K562 (cell line): Measurements from ENCODE around the gene DDRGK1. TPM values are rescaled to one million over a fixed set of nuclear protein-coding genes. Genes with fewer than 3 reads are reported as not detected.
A peak's percentile ranks its signal among the peaks of the same experiment; 100 is the strongest.
"Not testable (repeated sequence)": the region's sequence is repeated elsewhere in the genome, so short reads cannot be mapped to it uniquely, and the experiment has no call there.

Source experiments
- ATAC-seq: fragments of 200-7000 bp; cut with Tn5 transposase; 3 replicates; pipeline ENCODE4 v1.9.1; 2020; ENCODE audit warnings: moderate library complexity
- BruUV-seq: library from RNA; stranded (reverse); fragments of 400-500 nt; replicated peaks from 2 replicates; lab custom pipeline; 2021; lab: Mats Ljungman, UMichigan
- CTCF ChIA-PET: fragments of 300-600 bp; formaldehyde crosslinking; extraction: SDS; loops from one replicate; lab custom pipeline; 2021; ENCODE audit warnings: low intra/inter-chr PET ratio; lab: Yijun Ruan, JAX
- POLR2A ChIA-PET: fragments of 300-600, 350-650 bp; sonication (Branson Sonifier 250); formaldehyde crosslinking; extraction: SDS; loops from one replicate; lab custom pipeline; 2021; ENCODE audit warnings: antibody characterized with exemption, inconsistent platforms; lab: Yijun Ruan, JAX
- DNase-seq, 4 experiments: peaks; one replicate each; pipeline versions ENCODE4 v3.0.0 to v3.0.0-alpha.2; 2011 to 2018; ENCODE audit warnings: low spot score in 3 of 4, mixed read lengths in 3 of 4; ENCODE audit errors: extremely low read depth in 1 of 4
- FAIRE-seq: peaks from 2 replicates; lab custom pipeline; 2011; peaks lifted over from hg19 to GRCh38; lab: Jason Lieb, UNC
- H2AFZ ChIP-seq: 2 replicates; pipeline ENCODE4 v1.6.0; 2011; ENCODE audit warnings: low read depth, low read length, control low read depth, inconsistent platforms
- H3K27ac ChIP-seq: fragments of 200-600 bp; 3 replicates; pipeline ENCODE4 v1.8.0; 2011; ENCODE audit warnings: low read depth, mild to moderate bottlenecking, control low read depth, inconsistent platforms, low read length, moderate library complexity, mixed read lengths; ENCODE audit errors: extremely low read depth
- H3K27me3 ChIP-seq, 2 experiments: fragments of 300-600 bp in 1 of 2; 2 replicates in 1 of 2; 3 replicates in 1 of 2; pipeline versions ENCODE4 v1.6.0 to v1.8.0; 2011; ENCODE audit warnings: inconsistent platforms in 2 of 2, low read length in 2 of 2, mild to moderate bottlenecking in 1 of 2, mixed read lengths in 1 of 2, moderate library complexity in 1 of 2; ENCODE audit not compliant: control insufficient read depth in 2 of 2, insufficient read depth in 2 of 2
- H3K36me3 ChIP-seq: fragments of 300-600 bp; 3 replicates; pipeline ENCODE4 v1.8.0; 2011; ENCODE audit warnings: mild to moderate bottlenecking, low read length, inconsistent platforms; ENCODE audit not compliant: control insufficient read depth, insufficient read depth
- H3K4me1 ChIP-seq, 2 experiments: fragments of 200-600 bp in 1 of 2; replicated peaks in 1 of 2; 2 replicates in 1 of 2; 3 replicates in 1 of 2; pipeline versions ENCODE4 v1.5.1 to v1.8.0; 2011; ENCODE audit warnings: inconsistent platforms in 2 of 2, low read length in 2 of 2, mild to moderate bottlenecking in 1 of 2, mixed read lengths in 1 of 2, moderate library complexity in 1 of 2; ENCODE audit not compliant: control insufficient read depth in 2 of 2, insufficient read depth in 2 of 2
- H3K4me2 ChIP-seq: 2 replicates; pipeline ENCODE4 v1.6.1; 2011; ENCODE audit warnings: low read length, control low read depth, inconsistent platforms, mixed read lengths; ENCODE audit not compliant: insufficient read depth
- H3K4me3 ChIP-seq: fragments of 200-600 bp; sonication (generic), shearing (Covaris generic); 2 replicates; pipeline ENCODE4 v1.5.1; 2016; ENCODE audit warnings: control low read depth, inconsistent platforms
- H3K79me2 ChIP-seq: fragments of 200-600 bp; 3 replicates; pipeline ENCODE4 v1.8.0; 2011; ENCODE audit warnings: low read length, inconsistent platforms; ENCODE audit not compliant: control insufficient read depth, insufficient read depth
- H3K9ac ChIP-seq, 2 experiments: 2 replicates each; pipeline versions ENCODE4 v1.6.0 to v1.6.1; 2011; ENCODE audit warnings: low read depth in 2 of 2, low read length in 2 of 2, control low read depth in 1 of 2, inconsistent platforms in 1 of 2, mild to moderate bottlenecking in 1 of 2, mixed read lengths in 1 of 2; ENCODE audit not compliant: insufficient read depth in 1 of 2
- H3K9me1 ChIP-seq: one replicate; pipeline ENCODE4 v1.6.0; 2011; ENCODE audit warnings: inconsistent platforms, mild to moderate bottlenecking, low read length, moderate library complexity; ENCODE audit not compliant: control insufficient read depth, insufficient read depth
- H3K9me3 ChIP-seq: replicated peaks from 2 replicates; pipeline ENCODE4 v1.5.1; 2011; ENCODE audit warnings: low read depth, low read length, inconsistent platforms; ENCODE audit not compliant: control insufficient read depth, insufficient read depth
- H4K20me1 ChIP-seq: replicated peaks from 2 replicates; pipeline ENCODE4 v1.6.1; 2011; ENCODE audit warnings: low read length, inconsistent platforms, mixed read lengths; ENCODE audit not compliant: control insufficient read depth, insufficient read depth
- CCNT2 ChIP-seq: IDR thresholded peaks from 2 replicates; pipeline ENCODE4 v1.6.1; 2011; ENCODE audit warnings: borderline replicate concordance, low read depth, mild to moderate bottlenecking, moderate library complexity, mixed read lengths, low read length; ENCODE audit not compliant: insufficient read length; ENCODE audit errors: extremely low read depth
- CGGBP1 ChIP-seq: fragments of 250-450 bp; sonication (Bioruptor Pico); IDR thresholded peaks from 2 replicates; pipeline ENCODE4 v1.9.0; 2021; ENCODE audit warnings: mild to moderate bottlenecking
- MTA3 ChIP-seq: fragments of 450-650 bp; formaldehyde crosslinking; IDR thresholded peaks from 2 replicates; pipeline ENCODE4 v1.6.1; 2017; ENCODE audit warnings: mild to moderate bottlenecking, borderline replicate concordance
- NFIC ChIP-seq: fragments of 450-650 bp; IDR thresholded peaks from 2 replicates; pipeline ENCODE4 v1.6.1; 2017; ENCODE audit warnings: mild to moderate bottlenecking, inconsistent platforms
- ZKSCAN3 ChIP-seq: fragments of 250-450 bp; sonication (Bioruptor Pico); IDR thresholded peaks from 2 replicates; pipeline ENCODE4 v1.4.0; 2020
- ZNF121 ChIP-seq: sonication (generic); formaldehyde crosslinking; conservative IDR thresholded peaks from 2 replicates; pipeline ENCODE4 v1.8.0; 2022; ENCODE audit warnings: missing genetic modification reagents
- WGBS: fragments of 100-300 bp; shearing (Covaris generic); methylation state at CpG from one replicate; pipeline ENCODE4 v1.1.6; 2016; ENCODE audit warnings: low coverage, mixed read lengths; ENCODE audit not compliant: insufficient coverage; ENCODE audit errors: missing lambda C conversion rate; 5-methylcytosine and 5-hydroxymethylcytosine counted together
- in situ Hi-C: fragments of 300-500 bp; cut with MboI; formaldehyde crosslinking; loops from 4 replicates; pipeline ENCODE4 v1.15.0; 2018; ENCODE audit warnings: inconsistent platforms, mixed read lengths
- intact Hi-C: fragments of 100-400 bp; cut with micrococcal nuclease; formaldehyde crosslinking; loops from 2 replicates; pipeline ENCODE4 v1.14.2; 2022
- polyA plus RNA-seq, 8 experiments: library from polyadenylated mRNA; depleted of rRNA in 4 of 8; stranded (reverse) in 5 of 8; unstranded in 3 of 8; fragments of >200 nt; fragmentation: Nextera tagmentation in 2 of 8; fragmentation: Illumina TruSeq in 1 of 8; extraction: Ambion mirVana in 2 of 8; extraction: Trizol in 1 of 8; gene quantifications; 2 replicates each; pipeline versions ENCODE4 v1.2.1 to v1.2.3, GENCODE V29; 2011 to 2014; ENCODE audit warnings: inconsistent platforms in 1 of 8, missing spikeins in 1 of 8
- total RNA-seq, 7 experiments: library from RNA; depleted of rRNA in 6 of 7; stranded (reverse); fragments of >200 nt in 6 of 7; fragmentation: Illumina TruSeq in 2 of 7; extraction: Trizol in 2 of 7; gene quantifications; 2 replicates each; pipeline versions ENCODE4 v1.2.1 to v1.2.3, GENCODE V29; 2011 to 2021; ENCODE audit warnings: low replicate concordance in 1 of 7

The DDRGK1 gene
- total and polyA plus RNA-seq, 9 of the 15 experiments (the other 6 are each of a cell fraction or from before 2014, with no cell fraction given) = 2.3 to 54.4 (median 29.1) TPM

DNA sequence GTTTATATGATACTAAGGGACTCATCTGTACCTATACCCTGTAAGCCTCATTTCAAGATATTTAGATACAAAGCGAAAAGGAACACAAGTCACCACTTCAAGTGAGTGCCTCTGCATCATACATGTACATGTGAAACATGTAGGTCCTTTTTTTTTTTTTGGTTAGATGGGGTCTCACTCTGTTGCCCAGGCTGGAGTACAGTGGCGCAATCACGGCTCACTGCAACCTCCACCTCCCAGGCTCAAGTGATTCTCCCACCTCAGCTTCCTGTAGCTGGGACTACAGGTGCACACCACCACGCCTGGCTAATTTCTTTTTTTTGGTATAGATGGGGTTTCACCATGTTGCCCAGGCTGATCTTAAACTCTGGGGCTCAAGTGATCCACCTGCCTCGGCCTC lies 22.1 kb downstream of the DDRGK1 start:
- H3K4me2 ChIP-seq, in situ Hi-C loops, H3K4me3 ChIP-seq, H3K9me3 ChIP-seq, H4K20me1 ChIP-seq, H2AFZ ChIP-seq, H3K4me1 ChIP-seq, H3K79me2 ChIP-seq, H3K27ac ChIP-seq, DNase-seq, CTCF ChIA-PET, POLR2A ChIA-PET, BruUV-seq, ATAC-seq, H3K9ac ChIP-seq, intact Hi-C loops, H3K27me3 ChIP-seq, FAIRE-seq, H3K36me3 ChIP-seq, H3K9me1 ChIP-seq: not testable (repeated sequence)
- 85% methylated on average over 2 of the region's 5 CpGs for WGBS
- TF ChIP-seq ZNF121 = peak; percentile 64; the same call in 1 of the 2 replicates

GRCh38 chr20:3181270-3181669 lies 23.2 kb downstream of the DDRGK1 start:
- ATAC-seq (no peak), DNase-seq (no peak), FAIRE-seq (no peak)
- Histone ChIP-seq H3K27me3 (no peaks in the 10 kb centered on the region), H3K4me2 (no peak overlapping the region), H3K4me1 (peaks cover 4 to 6% of the 10 kb centered on the region in 2 experiments; a peak in 4 of 5 replicates), H3K9ac (no peak overlapping the region), H2AFZ (no peak overlapping the region), H3K4me3 (no peak overlapping the region), H3K79me2 (no peaks in the 10 kb centered on the region), H4K20me1 (no peaks in the 10 kb centered on the region), H3K9me3 (no peaks in the 10 kb centered on the region), H3K36me3 (no peaks in the 10 kb centered on the region), H3K9me1 (no peaks in the 10 kb centered on the region), H3K27ac (no peak overlapping the region)
- no TSS peak for BruUV-seq
- CTCF ChIA-PET = no interaction called here
- no peak for TF ChIP-seq MTA3
- TF ChIP-seq CGGBP1 (CRISPR knock-in tag) = no peak
- TF ChIP-seq CCNT2 = no peak
- TF ChIP-seq ZKSCAN3 (CRISPR knock-in tag) = no peak
- TF ChIP-seq NFIC = peak; percentile 65
- in situ Hi-C loops = no loop called here
- POLR2A ChIA-PET = no interaction called here
- intact Hi-C loops = no loop called here
- WGBS = 58% methylated on average over 5 of the region's 5 CpGs
